CD4-positive, alpha-beta memory T cell (primary cell): Measurements from ENCODE around the gene ABCE1. TPM values are rescaled to one million over a fixed set of nuclear protein-coding genes. Genes with fewer than 3 reads are reported as not detected.

Experiments used
- polyA plus RNA-seq, 2 donors: library from polyadenylated mRNA; unstranded; fragments of 300-500 nt; fragmentation: Illumina TruSeq; gene quantifications; one replicate each; pipeline ENCODE4 v1.2.3, GENCODE V29; 2021
- total RNA-seq, 2 experiments: library from RNA; stranded (reverse); gene quantifications; one replicate each; pipeline ENCODE4 v1.2.3, GENCODE V29; 2021

Gene ABCE1
- total and polyA plus RNA-seq, 4 experiments from 2014 or later = 63.8 to 71.4 (median 68.5) TPM

Other genes starting within 250 kb of the ABCE1 start
- 10 to 100 TPM; 14.8 to 15.7 TPM for gene ANAPC10, start 115 bp upstream of the ABCE1 start, total RNA-seq
- 10 to 100 TPM; 35.4 to 40.1 TPM for gene ANAPC10, start 115 bp upstream of the ABCE1 start, polyA plus RNA-seq
- 10 to 100 TPM; 60.1 to 61.3 TPM for gene OTUD4, start 82.3 kb downstream of the ABCE1 start, total RNA-seq
- gene OTUD4, start 82.3 kb downstream of the ABCE1 start, polyA plus RNA-seq = 10 to 100 TPM; 10.2 to 20.7 TPM